ENCODE results near the gene REST.

The REST gene

GRCh38 chr4:56902703-56903102, 5.0 kb upstream of the REST start:
- DNase-seq (ENCODE audit: low spot score): no peak
- Histone ChIP-seq H3K27ac (no peak overlapping the region), H3K4me3 (no peak overlapping the region)
- no peak for TF ChIP-seq CTCF (IDR thresholded peaks at IDR 0.05)

GRCh38 chr4:56905796-56906195, 1.9 kb upstream of the REST start:
- TF ChIP-seq CTCF (IDR thresholded peaks at IDR 0.05): no peak
- DNase-seq (ENCODE audit: low spot score): no peak
- H3K27ac ChIP-seq: no peak overlapping the region

GRCh38 chr4:56906489-56907393, 959 bp upstream of the REST start:
- no peak for TF ChIP-seq CTCF (IDR thresholded peaks at IDR 0.05)
- no peak for DNase-seq (ENCODE audit: low spot score)
- peak overlapping the region; percentile 99 for H3K4me3 ChIP-seq
- H3K27ac ChIP-seq: no peak overlapping the region

More at GRCh38 chr4:56905796-56906195, 1.9 kb upstream of the REST start:
- H3K4me3 ChIP-seq: no peak overlapping the region

GRCh38 chr4:56908206-56909085, 746 bp downstream of the REST start:
- TF ChIP-seq CTCF (IDR thresholded peaks at IDR 0.05): no peak
- H3K4me3 ChIP-seq: peak overlapping the region; percentile 99
- peak; percentile 84 for DNase-seq (ENCODE audit: low spot score)
- H3K27ac ChIP-seq: peak overlapping the region; percentile 86 to 98

- peak; percentile 78 for DNase-seq (ENCODE audit: low spot score)
- Histone ChIP-seq H3K27ac (peak overlapping the region; percentile 86 to 98), H3K4me3 (peak overlapping the region; percentile 99)
- no peak for TF ChIP-seq CTCF (IDR thresholded peaks at IDR 0.05)
These were observed 1.6 kb downstream of the REST start for GRCh38 chr4:56909086-56909894.

- H3K4me3 ChIP-seq: peak overlapping the region; percentile 99
- DNase-seq (ENCODE audit: low spot score): no peak
- H3K27ac ChIP-seq: no peak overlapping the region
- no peak for TF ChIP-seq CTCF (IDR thresholded peaks at IDR 0.05)
These were observed 2.7 kb downstream of the REST start for GRCh38 chr4:56910172-56910967.

All from coronary artery (tissue), 2 donors.